HepG2 (cell line): ENCODE measurements around the gene ABHD15. TPM values are rescaled to one million over a fixed set of nuclear protein-coding genes. Genes with fewer than 3 reads are reported as not detected.

ENCODE experiments used
- BCLAF1 ChIP-seq: fragments of 450-650 bp; IDR thresholded peaks from 2 replicates; pipeline ENCODE4 v1.6.1; 2017; ENCODE audit warnings: mild to moderate bottlenecking
- CENPBD1 ChIP-seq: sonication (generic); formaldehyde crosslinking; IDR thresholded peaks from 2 replicates; pipeline ENCODE4 v1.8.0; 2022; ENCODE audit warnings: missing genetic modification reagents, low read depth, mild to moderate bottlenecking, borderline replicate concordance
- HBP1 ChIP-seq: IDR thresholded peaks from 2 replicates; pipeline ENCODE4 v1.6.1; 2016; ENCODE audit warnings: low read depth, control low read depth
- JUND ChIP-seq: sonication (generic); formaldehyde crosslinking; IDR thresholded peaks from 2 replicates; pipeline ENCODE4 v1.8.0; 2022; ENCODE audit warnings: mild to moderate bottlenecking, missing genetic modification reagents
- MAF1 ChIP-seq: sonication (generic); formaldehyde crosslinking; IDR thresholded peaks from 2 replicates; pipeline ENCODE4 v1.5.0; 2020; ENCODE audit warnings: missing genetic modification reagents, borderline replicate concordance
- MYPOP ChIP-seq: sonication (generic); formaldehyde crosslinking; IDR thresholded peaks from 2 replicates; pipeline ENCODE4 v1.8.1; 2023; ENCODE audit warnings: mild to moderate bottlenecking, moderate library complexity, missing genetic modification reagents
- PHF8 ChIP-seq: sonication (generic); formaldehyde crosslinking; IDR thresholded peaks from 2 replicates; pipeline ENCODE4 v1.5.0; 2020; ENCODE audit warnings: missing genetic modification reagents
- SAFB2 ChIP-seq: sonication (generic); formaldehyde crosslinking; IDR thresholded peaks from 2 replicates; pipeline ENCODE4 v1.5.1; 2020; ENCODE audit warnings: missing genetic modification reagents, low read depth, mild to moderate bottlenecking, borderline replicate concordance
- SCMH1 ChIP-seq: sonication (generic); formaldehyde crosslinking; IDR thresholded peaks from 2 replicates; pipeline ENCODE4 v1.9.0; 2021; ENCODE audit warnings: missing genetic modification reagents, mild to moderate bottlenecking, borderline replicate concordance
- TBP ChIP-seq: sonication (generic); formaldehyde crosslinking; IDR thresholded peaks from 2 replicates; pipeline ENCODE4 v1.5.0; 2020; ENCODE audit warnings: missing genetic modification reagents
- TCF7 ChIP-seq: sonication (generic); IDR thresholded peaks from 2 replicates; pipeline ENCODE4 v1.6.1; 2016; ENCODE audit warnings: antibody characterized with exemption, low read depth
- THAP7 ChIP-seq: sonication (generic); formaldehyde crosslinking; IDR thresholded peaks from 2 replicates; pipeline ENCODE4 v1.8.1; 2023; ENCODE audit warnings: mild to moderate bottlenecking, missing genetic modification reagents
- XBP1 ChIP-seq: sonication (generic); formaldehyde crosslinking; IDR thresholded peaks from 2 replicates; pipeline ENCODE4 v1.5.0; 2020; ENCODE audit warnings: missing genetic modification reagents
- YEATS4 ChIP-seq: sonication (generic); formaldehyde crosslinking; IDR thresholded peaks from 2 replicates; pipeline ENCODE4 v1.4.0; 2020; ENCODE audit warnings: missing genetic modification reagents, borderline replicate concordance
- ZBTB20 ChIP-seq: sonication (generic); formaldehyde crosslinking; IDR thresholded peaks from 2 replicates; pipeline ENCODE4 v1.8.1; 2023; ENCODE audit warnings: missing genetic modification reagents, low read depth, mild to moderate bottlenecking, borderline replicate concordance
- ZFP62 ChIP-seq: sonication (generic); formaldehyde crosslinking; IDR thresholded peaks from 2 replicates; pipeline ENCODE4 v1.4.0; 2020; ENCODE audit warnings: missing genetic modification reagents
- ZNF841 ChIP-seq: sonication (generic); formaldehyde crosslinking; IDR thresholded peaks from 2 replicates; pipeline ENCODE4 v1.8.1; 2023; ENCODE audit warnings: missing genetic modification reagents, borderline replicate concordance
- ZUFSP ChIP-seq: sonication (generic); formaldehyde crosslinking; IDR thresholded peaks from 2 replicates; pipeline ENCODE4 v1.9.0; 2021; ENCODE audit warnings: missing genetic modification reagents, mild to moderate bottlenecking, borderline replicate concordance
- polyA plus RNA-seq, 8 experiments: library from polyadenylated mRNA; depleted of rRNA in 3 of 8; stranded (reverse) in 7 of 8; unstranded in 1 of 8; fragments of >200 nt; fragmentation: Illumina TruSeq in 4 of 8; extraction: Trizol in 4 of 8; gene quantifications; 2 replicates each; pipeline versions ENCODE4 v1.2.1 to v1.2.3, GENCODE V29; 2011 to 2016; ENCODE audit warnings: low read depth in 4 of 8, missing spikeins in 1 of 8, mixed read lengths in 1 of 8; ENCODE audit not compliant: insufficient read depth in 1 of 8
- total RNA-seq, 5 experiments: library from RNA; depleted of rRNA; stranded (reverse); fragments of >200 nt; fragmentation: Illumina TruSeq; extraction: Trizol; gene quantifications; 2 replicates each; pipeline ENCODE4 v1.2.3, GENCODE V29; 2016; ENCODE audit warnings: low read depth in 1 of 5

The ABHD15 gene
- total and polyA plus RNA-seq, 2 of the 13 experiments (the other 11 are each of a cell fraction or from before 2014, with no cell fraction given), result 2.4 to 7.7 TPM

- TF ChIP-seq ZFP62 (no peak), JUND (CRISPR knock-in tag) (0 out of 2 replicates have a peak, but pooled peaks have one; percentile 54), ZBTB20 (0 out of 2 replicates have a peak, but pooled peaks have one; percentile 51), ZUFSP (no peak), XBP1 (CRISPR knock-in tag) (no peak), YEATS4 (CRISPR knock-in tag) (0 out of 2 replicates have a peak, but pooled peaks have one; percentile 9), SCMH1 (CRISPR knock-in tag) (no peak), MAF1 (CRISPR knock-in tag) (no peak), BCLAF1 (no peak), CENPBD1 (no peak), ZNF841 (CRISPR knock-in tag) (no peak), PHF8 (0 out of 2 replicates have a peak, but pooled peaks have one; percentile 21), TBP (CRISPR knock-in tag) (no peak), MYPOP (CRISPR knock-in tag) (peak; percentile 81; the same call in 1 of the 2 replicates), THAP7 (CRISPR knock-in tag) (no peak), TCF7 (no peak), HBP1 (CRISPR knock-in tag) (0 out of 2 replicates have a peak, but pooled peaks have one; percentile 34), SAFB2 (peak; percentile 89; the same call in 1 of the 2 replicates)
These were observed 8.1 kb upstream of the ABHD15 start (continued) for GRCh38 chr17:29574732-29575510.
